GM12864 (cell line): ENCODE measurements around the gene VAV1.
"Not testable (repeated sequence)": the region's sequence is repeated elsewhere in the genome, so short reads cannot be mapped to it uniquely, and the experiment has no call there.

Experiments
- DNase-seq: peaks from one replicate; pipeline ENCODE4 v3.0.0-alpha.2; 2011; ENCODE audit warnings: low read depth
- H3K4me3 ChIP-seq: 2 replicates; pipeline ENCODE4 v1.5.1; 2011; ENCODE audit warnings: mild to moderate bottlenecking, low read depth, low read length, control low read depth
- CTCF ChIP-seq: IDR thresholded peaks from 2 replicates; pipeline ENCODE4 v1.5.1; 2011; ENCODE audit warnings: low read depth, mild to moderate bottlenecking, moderate library complexity, low read length, control low read depth, inconsistent platforms; ENCODE audit errors: missing control alignments

VAV1 gene

GRCh38 chr19:6743714-6744380, 28.7 kb upstream of the VAV1 start:
- DNase-seq: no peak
- no peak overlapping the region for H3K4me3 ChIP-seq
- TF ChIP-seq CTCF: no peak

GRCh38 chr19:6744381-6745301, 27.9 kb upstream of the VAV1 start:
- no peak overlapping the region for H3K4me3 ChIP-seq
- no peak for DNase-seq
- TF ChIP-seq CTCF: no peak

- no peak for TF ChIP-seq CTCF
- H3K4me3 ChIP-seq: no peak overlapping the region
- DNase-seq: no peak
These were observed 26.5 kb upstream of the VAV1 start for GRCh38 chr19:6745965-6746364.

GRCh38 chr19:6748543-6748942, 24.0 kb upstream of the VAV1 start:
- DNase-seq, H3K4me3 ChIP-seq: not testable (repeated sequence)

- no peak for TF ChIP-seq CTCF
- no peak for DNase-seq
- no peak overlapping the region for H3K4me3 ChIP-seq
These were observed 22.4 kb upstream of the VAV1 start for GRCh38 chr19:6750062-6750461.

GRCh38 chr19:6751189-6751588, 21.3 kb upstream of the VAV1 start:
- H3K4me3 ChIP-seq: no peak overlapping the region
- no peak for DNase-seq
- no peak for TF ChIP-seq CTCF

- no peak overlapping the region; the same call in 1 of the 2 replicates for H3K4me3 ChIP-seq
- DNase-seq: no peak
These were observed 20.0 kb upstream of the VAV1 start for GRCh38 chr19:6752256-6753177.

More at GRCh38 chr19:6752256-6753177, 20.0 kb upstream of the VAV1 start:
- no peak for TF ChIP-seq CTCF
